Kidney (tissue), 14 donors: Measurements from ENCODE around the gene NOTUM. TPM values are rescaled to one million over a fixed set of nuclear protein-coding genes. Genes with fewer than 3 reads are reported as not detected.

Experiments
- DNase-seq, 5 donors: peaks; one replicate each; pipeline ENCODE4 v3.0.0-alpha.2; 2013 to 2020
- FAIRE-seq: peaks from 2 replicates; lab custom pipeline; 2012; peaks lifted over from hg19 to GRCh38; lab: Jason Lieb, UNC
- H3K27ac ChIP-seq, 2 donors: one replicate each; pipeline ENCODE4 v1.7.0; 2013; ENCODE audit warnings: low read depth in 2 of 2, low read length in 2 of 2, inconsistent platforms in 1 of 2
- H3K27me3 ChIP-seq: one replicate; pipeline ENCODE4 v1.7.1; 2013; ENCODE audit warnings: low read length, inconsistent platforms; ENCODE audit not compliant: control insufficient read depth, insufficient read depth
- H3K36me3 ChIP-seq, 3 donors: one replicate each; pipeline versions ENCODE4 v1.7.0 to v1.7.1; 2013; ENCODE audit warnings: low read length in 3 of 3, control low read depth in 1 of 3, inconsistent platforms in 1 of 3; ENCODE audit not compliant: insufficient read depth in 3 of 3, control insufficient read depth in 2 of 3
- H3K4me1 ChIP-seq, 3 donors: one replicate each; pipeline versions ENCODE4 v1.7.0 to v1.7.1; 2013; ENCODE audit warnings: low read length in 3 of 3, inconsistent platforms in 1 of 3, low read depth in 1 of 3; ENCODE audit not compliant: control insufficient read depth in 2 of 3, insufficient read depth in 2 of 3
- H3K4me3 ChIP-seq, 3 donors: one replicate each; pipeline versions ENCODE4 v1.7.0 to v1.8.1; 2013; ENCODE audit warnings: low read length in 3 of 3, control low read depth in 1 of 3, inconsistent platforms in 1 of 3
- H3K9ac ChIP-seq, 3 donors: one replicate each; pipeline versions ENCODE4 v1.7.0 to v1.7.1; 2013; ENCODE audit warnings: low read length in 3 of 3, control low read depth in 1 of 3, inconsistent platforms in 1 of 3
- H3K9me3 ChIP-seq, 3 donors: one replicate each; pipeline versions ENCODE4 v1.7.0 to v1.7.1; 2013; ENCODE audit warnings: low read length in 3 of 3, control low read depth in 1 of 3, inconsistent platforms in 1 of 3; ENCODE audit not compliant: control insufficient read depth in 2 of 3, insufficient read depth in 1 of 3
- intact Hi-C: fragments of 100-400 bp; cut with DNase I; formaldehyde crosslinking; loops from one replicate; pipeline ENCODE4 v1.11.1; 2022
- polyA plus RNA-seq: library from polyadenylated mRNA; stranded (reverse); fragments of 350-450 nt; fragmentation: Illumina TruSeq; extraction: RNeasy Lipid Tissue Mini Kit (QIAGEN cat#74804); gene quantifications from one replicate; pipeline ENCODE4 v1.2.3, GENCODE V29; 2014; ENCODE audit warnings: low read depth, low replicate concordance; ENCODE audit not compliant: insufficient read depth
- total RNA-seq: library from RNA; stranded (reverse); fragmentation: NEBNext Ultra II Directional; extraction: Animal tissue kit (Norgen Biotek cat#: 25700); gene quantifications from one replicate; pipeline ENCODE4 v1.2.1, GENCODE V29; 2021
- TF ChIP-seq, protein P1 (sequence below): IDR thresholded peaks from 3 replicates; pipeline ENCODE4 v1.5.1; 2012; ENCODE audit warnings: mild to moderate bottlenecking, moderate library complexity, borderline replicate concordance; ENCODE audit not compliant: insufficient read depth; ENCODE audit errors: extremely low read depth
- donor health status: control.
- donor health status: control.
- donor health status: control.
- donor health status: control.
- donor health status: control.
- donor health status: DM: yes; HTN: yes; CAD: no.
- donor health status: Normal renal cell carcinoma (clear cell type).

Gene NOTUM
- total and polyA plus RNA-seq, 2 donors from 2014 or later, result not detected

- peaks cover 0 to 44% (median 24%) of the 10 kb centered on the region in 3 donors for H3K36me3 ChIP-seq
- FAIRE-seq, result no peak
Observed at GRCh38 chr17:81911277-81911961, 49.6 kb downstream of the NOTUM start, which contains the start of gene PCYT2. Gene PCYT2, minus strand, starts transcription at chr17:81911399. Its CDS starts 44 bp downstream, at chr17:81911355.

GRCh38 chr17:81910840-81911276 lies 50.1 kb downstream of the NOTUM start:
- DNase-seq (peak in 4 of 5 donors; percentile 25 to 72 (median 30)), FAIRE-seq (no peak)
- Histone ChIP-seq H3K4me1 (peaks cover 0 to 9% (median 0%) of the 10 kb centered on the region in 3 donors), H3K4me3 (peak overlapping the region; percentile 50 to 76 (median 69)), H3K27me3 (no peaks in the 10 kb centered on the region), H3K9me3 (no peaks in the 10 kb centered on the region), H3K36me3 (peaks cover 0 to 42% (median 24%) of the 10 kb centered on the region in 3 donors), H3K27ac (peak overlapping the region; percentile 51 to 64), H3K9ac (peak overlapping the region in 1 of 3 donors; percentile 73)
- intact Hi-C loops, result no loop called here
- TF ChIP-seq, protein P1, sequence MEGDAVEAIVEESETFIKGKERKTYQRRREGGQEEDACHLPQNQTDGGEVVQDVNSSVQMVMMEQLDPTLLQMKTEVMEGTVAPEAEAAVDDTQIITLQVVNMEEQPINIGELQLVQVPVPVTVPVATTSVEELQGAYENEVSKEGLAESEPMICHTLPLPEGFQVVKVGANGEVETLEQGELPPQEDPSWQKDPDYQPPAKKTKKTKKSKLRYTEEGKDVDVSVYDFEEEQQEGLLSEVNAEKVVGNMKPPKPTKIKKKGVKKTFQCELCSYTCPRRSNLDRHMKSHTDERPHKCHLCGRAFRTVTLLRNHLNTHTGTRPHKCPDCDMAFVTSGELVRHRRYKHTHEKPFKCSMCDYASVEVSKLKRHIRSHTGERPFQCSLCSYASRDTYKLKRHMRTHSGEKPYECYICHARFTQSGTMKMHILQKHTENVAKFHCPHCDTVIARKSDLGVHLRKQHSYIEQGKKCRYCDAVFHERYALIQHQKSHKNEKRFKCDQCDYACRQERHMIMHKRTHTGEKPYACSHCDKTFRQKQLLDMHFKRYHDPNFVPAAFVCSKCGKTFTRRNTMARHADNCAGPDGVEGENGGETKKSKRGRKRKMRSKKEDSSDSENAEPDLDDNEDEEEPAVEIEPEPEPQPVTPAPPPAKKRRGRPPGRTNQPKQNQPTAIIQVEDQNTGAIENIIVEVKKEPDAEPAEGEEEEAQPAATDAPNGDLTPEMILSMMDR, result no peak

More at GRCh38 chr17:81911277-81911961, 49.6 kb downstream of the NOTUM start, which contains the start of gene PCYT2:
- Histone ChIP-seq H3K27me3 (no peaks in the 10 kb centered on the region), H3K9ac (peak within 1 kb of the TSS in 2 of 3 donors; percentile 17 to 73), H3K4me3 (peak within 1 kb of the TSS; percentile 50 to 76 (median 69)), H3K27ac (peak within 1 kb of the TSS; percentile 51 to 64), H3K9me3 (no peaks in the 10 kb centered on the region), H3K4me1 (peaks cover 0 to 9% (median 0%) of the 10 kb centered on the region in 3 donors)
- peak; percentile 93 to 98 (median 95) for DNase-seq
- intact Hi-C loops, result no loop called here
- TF ChIP-seq, protein P1, result no peak

GRCh38 chr17:81909966-81910839 lies 50.8 kb downstream of the NOTUM start:
- H3K27ac ChIP-seq, result peak overlapping the region; percentile 51 to 64
- H3K9me3 ChIP-seq, result no peaks in the 10 kb centered on the region
- H3K4me1 ChIP-seq, result peaks cover 0 to 9% (median 0%) of the 10 kb centered on the region in 3 donors
- intact Hi-C loops, result no loop called here
- DNase-seq, result peak in 3 of 5 donors; percentile 31 to 52 (median 50)
- no peak for FAIRE-seq
- H3K9ac ChIP-seq, result peak overlapping the region in 2 of 3 donors; percentile 17 to 73
- H3K27me3 ChIP-seq, result no peaks in the 10 kb centered on the region
- TF ChIP-seq, protein P1, result no peak
- peak overlapping the region; percentile 50 to 76 (median 69) for H3K4me3 ChIP-seq
- H3K36me3 ChIP-seq, result peaks cover 0 to 35% (median 24%) of the 10 kb centered on the region in 3 donors
